DMS114 treated with DMSO at 0.1 percent for 48 hours (cell line): ENCODE results near the gene MADCAM1.

ENCODE experiments used
- DNase-seq: peaks from one replicate; lab custom pipeline; 2025; ENCODE audit not compliant: unreplicated experiment; lab: John Stamatoyannopoulos, UW

Gene MADCAM1

GRCh38 chr19:488505-489417, 7.5 kb upstream of the MADCAM1 start:
- DNase-seq = peak; percentile 69

- no peak for DNase-seq
Observed at GRCh38 chr19:489418-490196, 6.7 kb upstream of the MADCAM1 start.

GRCh38 chr19:491146-491741, 5.0 kb upstream of the MADCAM1 start:
- no peak for DNase-seq

DNA sequence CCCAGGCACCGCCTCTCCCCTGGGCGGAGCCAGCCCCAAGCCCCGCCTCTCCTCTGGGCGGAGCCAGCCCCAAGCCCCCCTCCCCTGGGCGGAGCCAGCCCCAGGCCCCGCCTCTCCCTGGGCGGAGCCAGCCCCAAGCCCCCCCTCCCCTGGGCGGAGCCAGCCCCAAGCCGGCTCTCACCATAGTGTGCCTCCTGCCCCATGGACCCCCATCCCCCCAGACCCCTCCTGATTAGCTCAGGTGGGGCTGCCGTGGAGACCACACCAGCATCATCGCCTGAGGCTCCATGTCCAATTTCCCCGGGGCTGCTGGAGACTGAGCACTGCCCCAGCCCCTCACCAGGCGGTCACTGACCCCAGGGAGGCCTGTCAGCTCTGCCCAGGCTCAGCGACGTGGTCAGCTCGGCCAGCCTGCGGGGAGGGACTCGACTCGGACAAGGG, 4.2 kb upstream of the MADCAM1 start:
- no peak for DNase-seq

DNA sequence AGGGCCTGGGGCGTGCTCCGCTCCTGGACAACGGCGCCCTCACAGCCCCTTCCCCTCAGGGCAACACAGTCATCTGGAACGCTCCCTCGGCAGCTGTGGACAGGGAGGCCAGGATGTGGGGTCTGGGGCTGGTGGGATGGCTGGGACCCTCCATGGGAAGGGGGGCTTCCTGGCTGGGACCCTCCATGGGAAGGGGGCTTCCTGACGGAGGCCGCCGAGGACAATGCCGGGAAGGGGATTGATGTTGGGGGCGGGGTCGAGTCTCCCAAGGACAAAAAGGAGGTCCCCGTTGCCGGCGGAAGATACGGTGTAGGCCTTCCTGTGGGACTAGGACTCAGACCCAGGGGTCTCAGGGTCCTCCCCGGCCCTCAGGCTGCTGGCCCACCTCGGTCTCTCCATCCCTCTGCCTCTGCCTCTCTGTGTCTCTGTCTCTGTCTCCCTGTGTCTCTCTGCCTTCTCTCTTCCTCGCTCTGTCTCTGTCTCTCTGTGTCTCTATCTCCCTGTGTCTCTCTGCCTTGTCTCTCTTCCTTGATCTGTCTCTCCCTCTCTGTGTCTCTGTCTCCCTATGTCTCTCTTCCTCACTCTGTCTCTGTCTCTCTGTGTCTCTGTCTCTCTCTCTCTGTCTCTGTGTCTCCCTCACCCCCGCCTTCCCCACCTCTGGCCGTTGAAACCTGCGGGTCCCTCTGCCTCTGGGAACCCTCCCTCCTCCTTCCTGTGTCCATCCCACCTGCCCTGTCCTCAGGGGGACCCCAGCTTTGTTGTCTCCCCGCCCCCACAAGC, 2.7 kb upstream of the MADCAM1 start:
- no peak for DNase-seq

GRCh38 chr19:494171-495080, 1.9 kb upstream of the MADCAM1 start:
- no peak for DNase-seq

GRCh38 chr19:495081-495401, 1.2 kb upstream of the MADCAM1 start:
- no peak for DNase-seq

GRCh38 chr19:495402-496111, 729 bp upstream of the MADCAM1 start:
- no peak for DNase-seq

- no peak for DNase-seq
Observed at GRCh38 chr19:496986-497385, 700 bp downstream of the MADCAM1 start.

DNA sequence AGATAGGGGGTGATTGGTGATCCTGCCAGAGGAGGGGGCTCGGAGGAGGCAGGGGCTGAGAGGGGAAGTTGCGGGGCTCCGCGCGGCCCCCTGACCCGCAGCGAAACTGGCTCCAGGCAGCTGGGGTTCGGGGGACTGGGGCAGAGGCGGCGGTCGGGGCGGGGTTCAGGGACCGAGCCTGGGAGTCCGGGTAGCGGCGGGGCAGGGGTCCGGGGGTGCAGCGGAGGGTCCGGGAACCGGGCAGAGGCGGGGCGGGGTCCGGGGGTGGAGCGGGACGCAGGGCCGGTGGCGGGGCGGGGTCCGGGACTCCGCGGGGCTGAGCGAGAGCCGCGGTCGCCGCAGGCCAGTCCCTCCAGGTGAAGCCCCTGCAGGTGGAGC, 1.2 kb downstream of the MADCAM1 start:
- DNase-seq = no peak

DNA sequence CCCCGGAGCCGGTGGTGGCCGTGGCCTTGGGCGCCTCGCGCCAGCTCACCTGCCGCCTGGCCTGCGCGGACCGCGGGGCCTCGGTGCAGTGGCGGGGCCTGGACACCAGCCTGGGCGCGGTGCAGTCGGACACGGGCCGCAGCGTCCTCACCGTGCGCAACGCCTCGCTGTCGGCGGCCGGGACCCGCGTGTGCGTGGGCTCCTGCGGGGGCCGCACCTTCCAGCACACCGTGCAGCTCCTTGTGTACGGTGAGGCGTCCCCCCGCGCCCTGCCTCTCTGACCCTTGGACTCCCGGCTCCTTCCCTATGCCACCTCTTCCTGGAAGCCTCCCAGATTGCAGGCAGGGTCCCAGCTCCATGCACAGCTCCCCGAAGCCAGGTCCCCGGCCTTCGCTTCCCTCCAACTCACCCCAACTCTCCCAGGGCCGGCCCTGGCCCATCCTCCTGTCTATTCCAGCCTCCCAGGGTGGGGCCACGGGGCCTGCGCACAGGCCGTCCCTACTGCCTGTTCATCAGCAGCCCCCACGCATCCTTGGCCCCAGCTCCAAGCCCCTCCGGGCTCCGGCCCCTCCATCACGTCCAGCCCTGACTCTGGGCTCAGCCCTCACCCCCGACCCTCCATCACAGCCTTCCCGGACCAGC, 1.7 kb downstream of the MADCAM1 start:
- DNase-seq = no peak

GRCh38 chr19:498511-498891, 2.2 kb downstream of the MADCAM1 start:
- no peak for DNase-seq

- DNase-seq = no peak
Observed at GRCh38 chr19:498977-499623, 2.8 kb downstream of the MADCAM1 start.

GRCh38 chr19:501646-502045, 5.4 kb downstream of the MADCAM1 start:
- no peak for DNase-seq

- no peak for DNase-seq
Observed at GRCh38 chr19:504616-505015, 8.3 kb downstream of the MADCAM1 start.

DNA sequence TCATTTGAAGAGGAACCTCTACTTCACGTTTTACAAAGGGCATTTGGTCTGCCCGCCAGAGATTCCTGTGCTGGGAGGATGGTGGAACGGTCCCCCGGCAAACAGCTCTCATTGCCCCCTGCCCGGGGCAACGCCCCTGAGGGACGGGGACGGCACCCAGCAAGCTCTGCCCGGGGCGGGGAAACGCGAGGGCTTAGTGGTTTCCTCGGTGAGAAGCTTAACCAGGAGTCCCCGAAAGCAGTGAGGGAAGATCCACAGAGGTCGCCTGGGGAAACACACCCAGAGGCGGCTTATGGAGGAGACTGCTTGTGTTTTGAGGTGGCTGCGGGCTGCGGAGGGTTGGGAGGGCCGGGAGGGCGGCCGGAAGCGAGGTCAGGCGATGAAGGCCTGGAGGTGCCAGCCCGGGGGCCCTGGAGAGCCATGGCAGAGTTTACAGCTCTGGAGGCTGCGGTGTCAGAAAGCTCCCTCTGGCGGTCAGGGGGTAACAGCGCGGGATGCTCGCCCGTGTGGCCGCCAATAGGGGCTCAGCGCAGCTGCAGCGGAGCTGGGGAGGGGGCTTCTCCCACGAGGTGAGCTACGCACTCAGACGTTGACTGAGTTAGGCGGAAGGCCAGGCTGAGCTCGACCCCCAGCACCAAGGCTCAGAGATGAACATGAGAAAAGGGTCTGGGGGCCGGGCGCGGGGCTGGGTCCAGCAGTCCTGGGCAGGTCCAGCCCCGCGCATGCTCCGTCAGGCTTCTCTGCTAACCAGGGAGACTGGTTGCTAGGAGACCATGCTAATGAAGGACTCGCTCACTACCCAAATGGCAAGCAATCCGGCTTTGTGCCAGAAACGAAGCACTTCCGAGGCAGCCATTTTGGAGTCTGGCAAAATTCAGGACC, 10.4 kb downstream of the MADCAM1 start:
- DNase-seq = peak; percentile 93
